HUDEP-2 (cell line): ENCODE data around the gene SF3A1.

Experiments
- DNase-seq, 76 experiments: peaks; one replicate each; lab custom pipeline; 2025; ENCODE audit not compliant: unreplicated experiment in 76 of 76; lab: John Stamatoyannopoulos, UW

The SF3A1 gene

DNA sequence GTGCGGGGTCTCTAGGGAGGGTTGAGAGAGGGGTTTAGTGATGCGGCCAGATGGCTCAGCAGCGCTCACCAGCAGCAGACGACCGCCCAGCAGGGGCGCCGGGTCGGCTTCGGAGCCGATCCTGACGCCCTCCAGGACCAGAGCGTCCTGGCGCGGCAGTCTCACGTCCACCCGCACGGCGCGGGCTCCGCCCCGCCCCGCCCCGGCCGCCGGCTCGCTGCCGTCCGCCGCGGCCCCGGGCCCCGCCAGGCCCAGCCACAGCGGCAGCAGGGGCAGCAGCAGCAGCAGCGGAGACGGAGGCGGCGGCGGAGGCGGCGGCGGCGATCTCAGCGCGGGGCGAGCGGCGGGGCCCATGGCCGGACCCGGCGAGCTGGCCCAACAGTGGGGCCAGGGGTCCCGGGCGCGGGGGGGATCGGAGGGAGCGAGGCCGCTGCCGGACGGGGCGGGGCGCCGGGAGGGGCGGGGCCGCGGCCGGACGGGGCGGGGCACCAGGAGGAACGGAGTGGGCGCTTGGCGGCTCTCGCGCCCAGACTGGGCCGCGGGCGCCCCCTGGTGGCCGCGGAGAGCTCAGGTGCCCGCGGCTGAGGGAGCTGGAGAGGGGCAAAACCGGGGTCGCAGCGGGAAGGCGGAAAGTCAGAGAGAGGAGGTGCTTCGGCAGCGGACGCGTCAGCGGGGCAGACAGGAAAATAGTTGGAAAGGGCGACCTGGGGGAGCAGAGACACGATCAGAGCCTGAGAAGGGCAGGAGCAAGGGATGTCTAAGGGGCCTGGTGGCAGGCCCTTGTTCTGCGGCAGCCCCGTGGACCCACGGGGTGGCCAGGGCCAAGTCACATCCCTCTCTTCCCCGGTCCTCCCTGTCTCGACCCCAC lies 30.5 kb upstream of the SF3A1 start, which contains the start of gene RNF215:
RNF215 (minus strand) TSS at position 452 of the 868 bp plus-strand sequence; CDS start at position 354, 98 bp downstream.
- DNase-seq: peak in 67 of 76 experiments; percentile 16 to 95 (median 64)

DNA sequence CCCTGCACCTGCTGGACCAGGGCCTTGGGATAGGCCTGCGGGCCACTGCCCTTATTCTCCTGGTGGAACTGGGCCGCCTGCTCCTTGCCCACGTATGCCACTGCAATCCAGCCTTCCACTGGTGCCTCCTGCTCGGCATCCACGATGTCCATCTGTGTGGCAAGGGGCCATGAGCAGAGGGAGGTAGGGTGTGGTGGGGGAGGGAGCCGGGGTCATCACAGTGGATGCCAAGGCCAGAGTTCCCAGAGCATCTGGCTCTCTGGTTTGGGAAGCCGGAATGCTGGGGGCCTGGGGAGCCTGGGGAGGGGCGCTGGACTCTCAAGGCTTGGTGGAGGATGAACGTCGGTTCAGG lies 29.9 kb upstream of the SF3A1 start:
- no peak for DNase-seq

DNA sequence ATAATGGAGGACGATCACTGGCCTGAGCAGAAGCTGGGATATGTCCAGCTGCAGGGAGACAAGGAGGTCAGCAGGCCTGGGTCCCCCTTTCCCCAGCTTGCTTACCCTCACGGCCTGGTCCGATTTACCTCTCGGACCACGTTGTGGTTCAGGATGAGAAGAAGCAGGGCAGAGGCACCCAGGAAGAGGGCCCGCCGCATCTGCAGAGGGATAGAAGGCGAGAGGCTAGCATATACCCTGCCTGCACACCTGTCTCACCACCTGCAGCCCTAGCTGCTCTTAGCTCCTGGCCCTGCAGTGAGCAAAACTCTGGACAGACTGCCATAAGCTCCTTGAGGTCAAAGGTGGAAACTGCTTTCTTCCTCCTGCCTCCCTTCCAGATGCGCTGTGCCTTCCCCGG lies 29.2 kb upstream of the SF3A1 start:
- no peak for DNase-seq

DNA sequence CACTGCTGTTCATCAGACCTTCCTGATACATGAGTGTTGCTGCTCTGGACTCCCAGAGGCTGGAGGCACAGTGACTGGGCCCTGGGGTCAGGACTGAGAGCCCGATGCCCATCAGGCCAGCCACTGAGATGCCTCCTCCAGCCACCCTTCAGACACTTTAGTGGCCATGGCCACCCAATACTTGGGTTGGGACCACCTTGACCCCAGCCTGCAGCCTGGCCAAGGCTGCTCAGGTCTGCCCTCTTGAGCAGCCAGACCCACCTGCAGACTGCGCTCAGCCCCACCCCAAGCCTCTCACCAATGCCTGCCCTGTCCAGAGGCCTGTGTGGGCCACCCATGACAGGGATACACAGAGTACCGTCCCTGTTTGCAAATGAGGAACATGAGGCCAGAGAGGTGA lies 26.4 kb upstream of the SF3A1 start:
- DNase-seq: no peak

DNA sequence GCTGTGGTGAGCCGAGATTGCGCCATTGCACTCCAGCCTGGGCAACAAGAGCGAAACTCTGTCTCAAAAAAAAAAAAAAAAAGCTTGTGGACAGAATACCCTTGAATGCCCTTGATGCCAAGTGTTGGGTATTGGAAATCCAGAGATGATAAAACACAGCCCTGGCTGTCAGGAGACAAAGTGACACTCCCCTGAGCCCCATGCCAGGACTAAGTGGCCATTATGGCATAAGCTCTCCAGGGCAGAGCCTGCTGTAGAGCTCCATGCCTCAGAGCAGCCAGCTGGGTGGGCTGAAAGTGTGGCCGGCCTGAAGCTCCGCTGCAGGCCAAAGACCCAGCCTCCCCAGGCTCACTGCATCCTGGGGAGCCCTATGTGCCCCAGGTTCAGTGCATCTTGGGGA lies 25.6 kb upstream of the SF3A1 start:
- no peak for DNase-seq

DNA sequence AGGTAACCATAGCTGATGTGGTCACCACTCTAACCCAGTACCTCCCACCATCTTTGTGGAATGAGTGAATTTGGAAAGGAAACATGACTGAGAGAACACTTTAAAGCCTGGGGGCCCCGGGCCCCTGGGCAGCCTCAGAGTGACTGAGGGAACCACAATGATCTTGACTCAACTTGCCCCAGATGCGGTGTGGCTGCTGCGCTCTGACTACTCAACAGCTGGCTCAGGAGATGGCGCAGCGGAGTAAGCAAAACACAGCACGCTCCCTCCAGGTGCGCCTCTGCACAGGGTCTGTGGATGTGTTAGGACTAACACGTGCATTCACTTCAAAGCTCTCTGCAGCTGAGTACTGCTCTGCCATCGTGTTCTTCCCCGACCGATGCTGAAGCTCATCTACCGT lies 24.6 kb upstream of the SF3A1 start:
- DNase-seq: no peak

DNA sequence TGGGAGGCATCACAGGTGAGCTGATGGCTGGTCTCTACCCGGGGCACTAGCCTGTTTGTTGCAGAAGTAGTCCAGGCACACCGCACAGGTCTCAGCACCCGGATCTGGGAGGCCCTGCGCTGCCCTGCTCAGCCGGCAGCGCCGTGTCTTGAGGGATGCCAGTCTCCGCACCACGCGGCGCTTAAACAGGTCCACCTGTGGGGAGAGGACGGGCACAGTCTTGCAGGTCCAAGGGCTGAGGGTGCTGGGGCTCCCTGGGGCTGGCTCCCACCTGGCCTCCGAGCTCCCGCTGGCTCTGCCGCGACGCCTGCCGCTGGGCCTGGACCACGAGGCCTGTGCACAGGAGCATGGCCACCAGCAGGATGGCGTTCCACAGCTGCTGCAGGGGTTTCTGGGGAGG lies 23.3 kb upstream of the SF3A1 start:
- DNase-seq: no peak

DNA sequence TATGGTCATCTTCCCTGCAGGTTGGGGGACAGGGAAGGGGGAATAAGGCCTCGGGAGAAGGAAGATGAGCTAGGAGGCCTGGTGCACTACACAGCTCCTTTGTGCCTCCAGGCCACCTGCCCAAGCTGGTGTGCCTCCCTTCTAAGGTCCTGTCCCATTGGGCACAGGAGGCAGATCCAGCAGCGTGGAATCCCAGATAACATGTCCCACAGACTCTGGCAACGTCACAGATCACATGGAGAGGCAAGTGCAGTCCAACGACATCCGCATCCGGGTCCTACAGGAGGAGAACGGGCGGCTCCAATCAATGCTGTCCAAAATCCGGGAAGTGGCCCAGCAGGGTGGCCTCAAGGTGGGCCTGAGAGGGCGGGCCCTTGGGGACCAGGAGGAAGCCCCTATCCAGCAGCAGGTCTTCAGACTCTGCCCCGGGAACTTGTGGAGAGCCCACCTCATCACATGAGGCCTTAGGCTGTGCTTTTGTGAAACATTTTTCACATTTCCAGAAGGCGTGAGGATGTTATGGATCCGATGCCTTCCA lies 18.7 kb upstream of the SF3A1 start:
- no peak for DNase-seq

DNA sequence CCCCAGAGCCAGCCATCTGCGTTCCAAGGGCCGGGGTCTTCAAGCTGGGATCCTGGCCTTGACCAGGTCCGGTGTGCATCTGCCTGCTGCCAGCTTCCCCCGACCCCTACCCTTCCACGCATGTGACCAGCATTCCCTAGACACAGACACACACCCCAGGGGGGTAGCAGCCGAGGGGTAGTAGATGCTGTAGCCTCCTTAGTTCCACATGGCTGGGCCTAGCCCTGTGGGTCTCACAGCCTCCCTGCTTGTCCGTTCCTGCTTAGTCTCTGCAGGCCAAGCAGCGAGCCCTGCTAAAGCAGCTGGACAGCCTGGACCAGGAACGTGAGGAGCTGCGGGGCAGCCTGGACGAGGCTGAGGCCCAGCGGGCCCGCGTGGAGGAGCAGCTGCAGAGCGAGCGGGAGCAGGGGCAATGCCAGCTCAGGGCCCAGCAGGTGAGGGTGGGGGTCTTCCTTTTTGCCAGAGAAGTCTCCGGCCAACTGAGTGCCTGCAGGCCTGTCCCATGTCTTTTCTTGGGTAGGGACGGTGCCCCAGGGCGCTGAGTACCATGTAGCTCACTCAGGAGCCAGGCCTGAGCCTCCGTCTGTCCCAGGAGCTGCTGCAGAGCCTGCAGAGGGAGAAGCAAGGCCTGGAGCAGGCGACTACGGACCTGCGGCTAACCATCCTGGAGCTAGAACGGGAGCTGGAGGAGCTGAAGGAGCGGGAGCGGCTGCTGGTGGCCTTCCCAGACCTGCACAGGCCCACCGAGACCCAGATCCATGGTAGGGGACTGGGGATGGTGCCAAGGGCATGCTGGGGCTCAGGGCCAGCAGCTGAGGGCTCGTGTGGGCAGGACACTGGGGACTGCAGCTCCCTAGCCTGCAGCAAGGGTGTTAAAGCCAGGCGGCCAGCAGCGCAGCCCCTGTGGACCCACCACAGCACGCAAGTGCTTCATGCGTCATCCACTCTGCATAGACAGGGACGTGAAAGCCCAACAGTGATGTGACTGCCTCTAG lies 16.9 kb upstream of the SF3A1 start:
- DNase-seq: no peak

DNA sequence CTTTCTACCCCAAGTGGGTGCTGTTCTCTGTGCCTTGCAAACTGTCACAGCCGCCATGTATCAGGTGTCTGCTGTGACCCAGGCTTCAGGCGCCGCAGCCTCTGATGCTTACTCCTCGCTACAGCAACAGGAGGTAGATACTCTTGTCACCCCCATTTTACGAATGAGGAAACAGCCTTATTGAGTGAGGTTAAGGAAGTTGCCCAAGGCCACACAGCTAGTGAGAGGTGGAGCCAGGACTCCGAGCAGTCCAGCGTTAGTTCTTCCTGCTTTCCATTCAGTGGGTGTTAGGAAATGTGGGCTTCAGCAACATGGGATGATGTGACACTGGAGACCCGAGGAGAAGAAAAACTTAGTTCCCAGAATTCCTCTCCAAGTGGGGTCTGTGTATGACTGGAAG lies 16.2 kb upstream of the SF3A1 start:
- DNase-seq: no peak

DNA sequence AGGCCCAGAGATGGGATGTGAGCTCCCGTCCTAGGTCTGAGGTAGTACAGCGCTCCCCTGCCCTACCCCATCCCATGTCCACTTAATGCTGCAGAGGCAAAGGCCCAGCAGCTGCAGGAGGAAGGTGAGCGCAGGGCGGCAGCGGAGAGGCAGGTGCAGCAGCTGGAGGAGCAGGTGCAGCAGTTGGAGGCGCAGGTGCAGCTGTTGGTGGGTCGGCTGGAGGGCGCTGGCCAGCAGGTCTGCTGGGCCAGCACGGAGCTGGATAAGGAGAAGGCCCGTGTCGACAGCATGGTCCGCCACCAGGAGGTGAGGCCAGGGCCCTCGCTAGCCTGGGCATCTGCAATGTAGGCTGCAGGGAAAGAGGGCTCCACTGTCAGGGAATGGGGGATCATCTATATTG lies 15.3 kb upstream of the SF3A1 start:
- no peak for DNase-seq

DNA sequence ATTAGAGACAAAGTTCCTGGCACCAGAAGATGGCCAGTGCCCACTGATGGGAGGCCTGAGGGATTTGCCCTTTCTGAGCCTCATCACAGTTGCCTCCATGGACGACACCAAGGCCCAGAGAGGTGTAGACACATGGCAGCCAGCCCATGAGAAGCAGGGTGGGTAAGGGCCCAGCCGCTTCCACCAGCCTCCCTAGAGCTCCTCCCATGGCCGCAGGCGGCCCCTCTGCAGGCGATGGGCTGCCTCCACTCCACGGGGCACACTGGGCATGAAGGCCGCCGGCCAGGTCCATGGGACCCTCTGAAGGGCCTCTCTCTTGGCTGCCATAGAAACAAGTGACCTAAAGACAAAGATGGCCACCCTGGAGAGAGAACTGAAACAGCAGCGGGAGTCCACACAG lies 14.6 kb upstream of the SF3A1 start:
- DNase-seq: no peak

DNA sequence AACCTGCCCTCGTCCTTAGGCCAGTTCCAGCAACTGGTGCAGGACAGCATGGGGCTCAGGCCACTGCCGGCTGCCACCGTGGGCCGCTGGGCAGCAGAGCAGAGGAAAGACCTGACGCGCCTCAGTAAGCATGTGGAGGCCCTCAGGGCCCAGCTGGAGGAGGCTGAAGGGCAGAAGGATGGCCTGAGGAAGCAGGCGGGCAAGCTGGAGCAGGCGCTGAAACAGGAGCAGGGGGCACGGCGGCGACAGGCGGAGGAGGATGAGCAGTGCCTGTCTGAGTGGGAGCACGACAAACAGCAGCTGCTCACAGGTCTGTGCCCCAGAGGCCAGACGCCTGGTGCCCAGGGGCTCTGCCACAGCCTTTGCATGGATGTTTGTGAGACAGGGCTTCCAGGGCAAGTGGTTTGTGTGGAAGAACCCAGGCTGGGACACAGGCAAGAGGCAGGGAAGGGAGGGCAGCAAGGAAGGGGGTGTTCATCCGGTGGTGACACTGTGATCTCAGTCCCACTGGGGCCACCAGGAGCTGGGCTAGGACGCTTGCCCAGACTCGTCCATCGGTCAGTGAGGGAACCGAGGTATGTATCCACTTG lies 14.0 kb upstream of the SF3A1 start:
- no peak for DNase-seq

DNA sequence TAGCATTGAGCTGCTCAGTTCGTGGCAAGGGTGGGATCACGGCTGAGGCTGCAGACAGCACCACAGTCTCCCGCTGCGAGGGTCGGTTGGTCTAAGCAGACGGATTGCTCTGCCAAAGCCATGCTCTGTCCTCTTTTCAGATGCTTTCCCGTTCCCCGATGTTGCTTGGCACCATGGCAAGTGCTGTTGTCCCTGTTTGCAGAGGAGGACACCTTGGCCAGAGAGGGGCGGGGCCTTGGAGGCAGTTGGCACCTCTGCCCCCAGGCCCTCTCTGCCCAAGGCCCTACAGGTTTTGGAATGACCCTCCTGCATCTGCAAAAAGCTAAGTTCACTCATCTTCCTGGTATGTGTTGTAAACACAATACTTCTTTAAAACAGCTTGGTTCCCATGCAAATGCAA lies 11.7 kb upstream of the SF3A1 start:
- DNase-seq: no peak

DNA sequence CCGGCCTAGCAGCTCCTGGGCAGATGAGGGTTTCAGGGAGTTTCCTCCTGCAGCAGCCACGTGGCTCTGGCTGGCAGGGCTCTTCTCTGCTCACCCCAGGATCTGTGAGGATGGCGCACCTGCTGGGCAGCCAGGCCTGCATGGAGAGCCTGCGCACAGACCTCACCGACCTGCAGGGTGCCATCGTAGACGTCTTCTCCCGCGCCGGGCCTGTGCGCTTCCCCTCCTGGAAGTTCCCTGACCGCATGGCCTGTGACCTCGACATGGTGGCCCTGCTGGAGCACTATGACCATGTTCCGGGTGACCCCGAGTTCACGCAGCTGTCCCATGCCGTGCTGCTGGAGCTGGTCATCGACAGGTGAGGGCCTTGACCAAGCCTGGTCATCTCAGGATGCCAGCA lies 9.2 kb upstream of the SF3A1 start:
- DNase-seq: no peak

DNA sequence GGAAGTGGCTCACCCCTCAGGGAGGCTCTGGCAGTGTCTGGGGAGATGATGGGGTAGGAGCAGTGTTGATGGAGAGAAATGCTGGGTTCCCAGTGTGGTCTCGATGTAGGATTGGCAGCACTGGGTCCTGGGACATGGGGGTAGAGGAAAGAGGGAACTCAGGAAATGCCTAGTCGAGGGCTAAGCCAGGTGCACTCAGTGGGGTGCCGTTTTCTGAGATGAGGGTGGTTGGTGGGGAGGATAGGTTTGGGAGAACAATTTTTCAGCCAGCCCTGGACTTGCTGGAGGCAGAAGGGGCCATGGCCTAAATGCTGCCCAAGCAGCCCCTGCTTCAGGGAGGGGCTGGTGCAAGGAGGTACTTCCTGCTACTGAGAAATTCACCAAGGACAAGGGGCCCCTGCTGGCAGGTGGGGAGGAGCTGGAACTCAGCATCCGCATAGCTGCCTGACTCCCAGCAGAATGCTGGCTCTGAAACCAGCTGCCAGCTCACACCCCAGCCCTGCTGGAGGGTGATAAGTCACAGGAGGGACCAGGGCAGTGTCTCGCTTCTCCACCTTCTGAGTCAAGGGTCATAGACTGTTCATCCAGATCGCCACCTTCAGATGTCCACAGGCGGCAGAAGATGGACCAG lies 6.1 kb upstream of the SF3A1 start:
- DNase-seq: peak in 70 of 76 experiments; percentile 12 to 85 (median 62)

DNA sequence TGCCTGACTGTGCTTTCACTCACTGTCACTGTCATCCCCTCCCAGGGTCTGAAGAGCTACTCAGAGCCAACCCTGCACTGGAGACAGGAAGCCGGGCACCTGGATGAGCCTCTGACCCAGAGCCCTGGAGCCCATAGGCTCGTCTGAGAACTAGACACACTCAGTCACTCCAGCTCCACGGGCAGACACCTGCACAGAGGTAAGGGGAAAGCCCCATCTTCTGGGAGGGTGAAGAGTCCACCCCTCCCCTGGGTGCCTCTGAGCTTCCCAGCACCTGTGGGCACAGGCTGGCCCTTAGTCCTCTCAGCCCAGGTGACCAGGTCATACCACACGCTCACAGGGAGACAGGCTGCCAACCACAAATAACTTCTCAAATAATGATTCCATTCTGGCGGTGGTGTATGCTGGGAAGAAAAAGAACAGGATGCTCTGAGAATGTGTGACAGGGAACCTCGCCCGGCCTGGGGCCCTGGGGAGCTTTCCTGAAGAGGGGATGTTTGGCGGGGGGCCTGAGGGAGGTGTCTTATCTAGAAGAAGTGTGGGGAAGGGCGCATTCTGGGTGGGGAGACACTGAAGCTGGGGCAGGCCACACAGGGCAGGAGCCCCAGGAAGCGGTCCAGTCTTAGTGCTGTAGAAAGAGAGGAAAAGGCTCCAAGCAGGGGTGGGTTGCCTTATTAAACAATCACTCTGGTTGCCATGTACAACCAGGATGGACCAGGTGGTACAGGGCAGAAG lies 5.4 kb upstream of the SF3A1 start:
- DNase-seq: no peak

DNA sequence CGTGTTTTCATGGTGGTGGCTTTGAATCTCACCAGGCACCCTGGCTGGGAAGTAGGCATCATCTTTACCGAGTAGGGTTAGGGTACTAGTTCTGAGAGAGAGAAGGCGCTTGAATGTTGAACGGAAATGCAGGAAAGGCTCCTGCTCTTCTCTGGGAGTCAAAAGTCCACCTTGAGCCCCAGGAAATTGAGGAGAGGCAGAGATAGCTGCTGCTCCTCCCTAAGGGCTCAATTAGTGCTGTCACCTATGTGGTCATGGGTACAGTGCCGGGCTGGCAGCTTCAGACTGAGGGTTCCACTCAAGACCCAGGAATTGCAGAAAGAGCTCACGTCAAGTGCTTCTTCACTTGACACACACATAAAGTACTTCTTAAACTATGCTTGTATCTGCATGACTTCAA lies 1.8 kb upstream of the SF3A1 start:
- no peak for DNase-seq

DNA sequence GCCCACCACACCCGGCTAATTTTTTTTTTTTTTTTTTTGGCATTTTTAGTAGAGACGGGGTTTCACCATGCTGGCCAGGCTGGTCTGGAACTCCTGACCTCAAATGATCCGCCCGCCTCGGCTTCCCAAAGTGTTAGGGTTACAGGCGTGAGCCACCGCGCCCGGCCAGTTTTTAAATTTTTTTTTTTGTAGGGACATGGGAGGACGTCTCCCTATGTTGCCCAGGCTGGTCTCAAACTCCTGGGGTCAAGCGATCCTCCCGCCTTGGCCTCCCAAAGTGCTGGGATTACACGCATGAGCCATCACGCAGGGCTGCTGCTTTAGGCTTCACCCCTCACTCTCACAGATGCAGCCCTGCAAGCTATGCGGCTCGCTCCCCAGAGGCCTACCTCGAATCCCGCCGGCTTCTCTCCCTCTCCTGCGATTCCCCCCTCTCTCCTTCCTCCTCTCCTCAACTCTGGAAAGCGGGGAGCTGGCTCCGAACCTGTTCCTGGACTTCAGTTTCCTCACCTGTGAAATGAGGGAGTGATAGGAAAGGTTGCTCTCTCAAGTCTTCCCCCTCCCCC lies 1.0 kb upstream of the SF3A1 start:
- DNase-seq: no peak

DNA sequence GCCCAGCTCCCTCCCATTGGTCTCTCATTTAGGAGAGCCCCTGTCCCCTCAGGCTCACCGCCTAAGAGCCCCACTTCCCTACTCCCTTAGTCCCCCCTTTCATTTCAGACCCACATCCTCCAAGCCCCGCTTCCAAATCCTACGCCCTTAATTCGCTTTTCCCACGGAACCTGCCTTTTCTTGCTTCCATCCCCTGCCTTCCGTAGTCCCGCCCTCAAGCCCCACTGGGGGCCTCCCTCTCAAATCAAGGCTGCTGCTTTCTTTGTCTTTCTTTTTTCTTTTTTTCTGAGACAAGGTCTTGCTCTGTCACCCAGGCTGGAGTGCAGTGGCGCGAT lies 509 bp upstream of the SF3A1 start:
- DNase-seq: peak in 1 of 76 experiments; percentile 26
